PC-3 (cell line): ENCODE results near the gene CCDC183.

ENCODE experiments used
- EZH2 ChIP-seq: fragments of 300-600 bp; sonication (generic); IDR thresholded peaks from one replicate; pipeline ENCODE4 v1.6.1; 2017; ENCODE audit warnings: antibody characterized with exemption, mild to moderate bottlenecking, low read length; ENCODE audit not compliant: unreplicated experiment
- EZH2phosphoT487 ChIP-seq: fragments of 300-600 bp; sonication (generic); IDR thresholded peaks from 2 replicates; pipeline ENCODE4 v1.6.1; 2018; ENCODE audit warnings: mild to moderate bottlenecking, antibody characterized with exemption, low read length, borderline replicate concordance
- TF ChIP-seq, protein P1 (sequence below): fragments of 300-600 bp; sonication (generic); conservative IDR thresholded peaks from 2 replicates; pipeline ENCODE4 v1.5.1; 2017; ENCODE audit warnings: antibody characterized with exemption, low read depth, mild to moderate bottlenecking, low read length

DNA sequence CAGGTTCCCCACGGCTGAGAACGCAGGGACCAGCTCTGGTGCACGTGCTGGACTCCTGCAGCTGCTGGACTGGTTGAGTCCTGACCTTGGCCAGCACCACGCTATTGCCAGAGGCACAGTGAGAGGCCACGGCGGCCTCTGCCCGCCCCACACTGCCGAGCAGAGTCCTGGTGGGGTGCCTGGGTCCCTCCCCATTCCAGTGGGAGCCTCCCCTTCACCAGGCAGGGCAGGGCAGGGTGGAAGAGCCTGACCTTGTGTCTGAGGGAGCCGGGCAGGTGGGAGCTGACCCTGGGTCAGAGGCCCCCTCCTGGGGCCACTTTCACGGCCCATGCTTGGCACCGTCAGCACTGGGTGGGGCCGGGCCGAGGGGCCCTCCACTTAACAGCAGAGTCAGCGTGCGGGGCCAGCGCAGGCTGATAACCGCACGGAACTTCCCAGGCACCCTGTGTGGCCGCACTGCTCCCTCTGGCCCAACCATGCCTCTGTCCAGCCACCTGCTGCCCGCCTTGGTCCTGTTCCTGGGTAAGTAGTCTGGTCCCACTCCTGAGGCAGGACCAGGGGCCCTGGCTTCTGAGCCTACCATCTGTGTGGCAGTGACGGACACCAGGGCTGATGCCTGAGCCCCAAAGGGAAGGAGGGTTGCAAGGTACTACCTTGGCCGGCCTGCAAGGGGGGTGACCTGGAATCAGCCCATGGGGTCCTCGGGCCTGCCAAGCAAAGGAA, 56.0 kb downstream of the CCDC183 start, which contains the start of gene MAMDC4:
- TF ChIP-seq, protein P1, sequence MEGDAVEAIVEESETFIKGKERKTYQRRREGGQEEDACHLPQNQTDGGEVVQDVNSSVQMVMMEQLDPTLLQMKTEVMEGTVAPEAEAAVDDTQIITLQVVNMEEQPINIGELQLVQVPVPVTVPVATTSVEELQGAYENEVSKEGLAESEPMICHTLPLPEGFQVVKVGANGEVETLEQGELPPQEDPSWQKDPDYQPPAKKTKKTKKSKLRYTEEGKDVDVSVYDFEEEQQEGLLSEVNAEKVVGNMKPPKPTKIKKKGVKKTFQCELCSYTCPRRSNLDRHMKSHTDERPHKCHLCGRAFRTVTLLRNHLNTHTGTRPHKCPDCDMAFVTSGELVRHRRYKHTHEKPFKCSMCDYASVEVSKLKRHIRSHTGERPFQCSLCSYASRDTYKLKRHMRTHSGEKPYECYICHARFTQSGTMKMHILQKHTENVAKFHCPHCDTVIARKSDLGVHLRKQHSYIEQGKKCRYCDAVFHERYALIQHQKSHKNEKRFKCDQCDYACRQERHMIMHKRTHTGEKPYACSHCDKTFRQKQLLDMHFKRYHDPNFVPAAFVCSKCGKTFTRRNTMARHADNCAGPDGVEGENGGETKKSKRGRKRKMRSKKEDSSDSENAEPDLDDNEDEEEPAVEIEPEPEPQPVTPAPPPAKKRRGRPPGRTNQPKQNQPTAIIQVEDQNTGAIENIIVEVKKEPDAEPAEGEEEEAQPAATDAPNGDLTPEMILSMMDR: no peak
- TF ChIP-seq EZH2phosphoT487 (no peak), EZH2 (no peak)
